Activated CD4-positive, alpha-beta T cell treated with anti-CD3 and anti-CD28 coated beads for 24 hours (primary cell): Measurements from ENCODE around the gene MTMR2.
"Not testable (repeated sequence)": the region's sequence is repeated elsewhere in the genome, so short reads cannot be mapped to it uniquely, and the experiment has no call there.

Experiments
- DNase-seq, 2 donors: peaks; one replicate each; pipeline ENCODE4 v3.0.0-alpha.2; 2020; ENCODE audit warnings: low read depth in 2 of 2

MTMR2 gene

DNA sequence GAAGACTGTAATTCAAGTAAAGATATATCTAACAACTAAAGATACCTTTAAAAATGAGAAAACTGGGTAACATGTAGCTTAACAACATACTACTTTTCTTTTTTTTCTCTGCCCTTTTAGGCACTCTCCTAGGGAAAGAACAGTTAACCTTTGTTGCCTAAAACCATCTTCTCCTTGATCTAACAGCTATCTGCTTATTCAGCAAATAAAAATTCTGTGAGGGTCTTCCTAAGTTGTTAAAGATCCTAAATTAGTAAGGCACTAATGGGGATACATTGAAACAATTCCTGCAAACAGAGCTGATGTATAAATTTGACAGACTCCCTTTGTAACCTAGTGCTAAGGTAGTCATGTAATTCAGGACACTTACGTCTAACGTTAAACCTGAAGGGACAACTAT, 39.1 kb downstream of the MTMR2 start:
- no peak for DNase-seq

GRCh38 chr11:95884376-95884775, 39.5 kb downstream of the MTMR2 start:
- DNase-seq: no peak

GRCh38 chr11:95883381-95883780, 40.5 kb downstream of the MTMR2 start:
- no peak for DNase-seq

DNA sequence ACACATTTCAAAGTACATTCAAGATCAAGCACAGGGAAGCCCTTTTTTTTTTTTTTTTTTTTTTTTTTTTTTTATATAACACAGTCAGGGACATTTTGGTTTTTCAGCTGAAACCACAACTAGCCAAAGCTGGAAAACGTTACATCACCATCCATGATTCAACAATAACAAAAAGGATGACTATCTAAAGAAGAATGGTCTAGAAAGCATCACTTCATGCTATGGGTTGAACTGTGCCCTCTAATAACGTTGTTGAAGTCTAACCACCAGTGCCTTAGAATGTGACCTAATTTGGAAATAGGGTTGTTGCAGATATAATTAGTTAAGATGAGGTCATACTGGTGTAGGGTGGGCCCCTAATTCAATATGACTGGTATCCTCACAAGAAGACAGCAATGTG, 46.6 kb downstream of the MTMR2 start:
- DNase-seq: no peak

DNA sequence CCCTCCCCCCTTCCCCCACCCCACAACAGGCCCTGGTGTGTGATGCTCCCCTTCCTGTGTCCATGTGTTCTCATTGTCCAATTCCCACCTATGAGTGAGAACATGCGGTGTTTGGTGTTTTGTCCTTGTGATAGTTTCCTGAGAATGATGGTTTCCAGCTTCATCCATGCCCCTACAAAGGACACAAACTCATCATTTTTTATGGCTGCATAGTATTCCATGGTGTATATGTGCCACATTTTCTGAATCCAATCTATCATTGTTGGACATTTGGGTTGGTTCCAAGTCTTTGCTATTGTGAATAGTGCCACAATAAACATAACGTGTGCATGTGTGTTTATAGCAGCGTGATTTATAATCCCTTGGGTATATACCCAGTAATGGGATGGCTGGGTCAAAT, 53.0 kb downstream of the MTMR2 start:
- DNase-seq: not testable (repeated sequence)

GRCh38 chr11:95867105-95867504, 56.8 kb downstream of the MTMR2 start:
- no peak for DNase-seq

GRCh38 chr11:95863486-95864140, 60.3 kb downstream of the MTMR2 start:
- no peak for DNase-seq

DNA sequence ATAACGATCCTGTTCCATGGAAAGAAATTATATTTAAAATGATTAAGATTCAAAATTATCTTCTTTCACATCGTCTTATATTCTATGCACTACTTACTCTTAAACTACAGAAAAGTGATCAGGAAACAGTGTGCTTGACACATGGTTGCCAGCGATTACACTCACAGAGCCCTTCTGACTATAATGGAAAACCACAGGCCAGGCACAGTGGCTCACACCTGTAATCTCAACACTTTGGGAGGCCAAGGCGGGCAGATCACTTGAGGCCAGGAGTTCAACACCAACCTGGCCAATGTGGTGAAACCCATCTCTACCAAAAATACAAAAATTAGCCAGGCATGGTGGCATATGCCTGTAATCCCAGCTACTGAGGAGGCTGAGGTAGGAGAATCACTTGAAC, 63.9 kb downstream of the MTMR2 start:
- DNase-seq: not testable (repeated sequence)

DNA sequence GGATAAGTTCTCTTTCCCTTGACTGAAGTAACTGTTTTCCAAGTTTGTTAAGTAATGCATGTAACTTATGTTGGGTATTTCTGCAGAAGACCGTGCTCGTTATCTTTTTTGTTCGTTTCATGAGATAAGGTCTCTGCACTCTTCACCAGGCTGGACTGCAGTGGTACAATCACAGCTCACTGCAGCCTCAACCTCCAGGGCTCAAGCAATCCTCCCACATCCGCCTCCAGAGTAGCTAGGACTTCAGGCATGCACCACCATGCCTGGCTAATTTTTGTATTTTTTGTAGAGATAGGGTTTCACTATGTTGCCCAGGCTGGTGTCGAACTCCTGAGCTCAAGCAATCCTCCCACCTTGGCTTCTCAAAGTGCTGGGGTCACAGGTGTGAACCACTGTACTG, 69.5 kb downstream of the MTMR2 start:
- DNase-seq: not testable (repeated sequence)

- no peak for DNase-seq
These were observed 70.0 kb downstream of the MTMR2 start for GRCh38 chr11:95853862-95854261.

DNA sequence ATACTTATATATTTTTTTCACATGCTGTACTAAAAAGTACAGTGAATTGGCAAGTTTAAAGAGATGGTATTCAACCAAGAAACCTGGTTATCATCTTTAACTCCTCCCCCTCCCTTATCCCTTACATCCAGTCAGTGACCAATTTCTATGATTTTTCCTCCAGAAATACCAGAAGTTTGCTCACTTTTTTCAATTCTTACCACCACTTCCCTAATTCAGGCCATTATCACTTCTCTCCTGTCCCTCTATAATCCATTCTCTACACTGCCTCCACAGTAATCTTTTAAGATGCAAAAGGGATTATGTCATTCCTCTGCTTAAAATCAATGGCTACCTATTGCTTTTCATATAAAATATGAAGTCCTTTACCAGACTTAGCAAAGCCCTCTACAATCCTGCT, 70.8 kb downstream of the MTMR2 start:
- DNase-seq: no peak

DNA sequence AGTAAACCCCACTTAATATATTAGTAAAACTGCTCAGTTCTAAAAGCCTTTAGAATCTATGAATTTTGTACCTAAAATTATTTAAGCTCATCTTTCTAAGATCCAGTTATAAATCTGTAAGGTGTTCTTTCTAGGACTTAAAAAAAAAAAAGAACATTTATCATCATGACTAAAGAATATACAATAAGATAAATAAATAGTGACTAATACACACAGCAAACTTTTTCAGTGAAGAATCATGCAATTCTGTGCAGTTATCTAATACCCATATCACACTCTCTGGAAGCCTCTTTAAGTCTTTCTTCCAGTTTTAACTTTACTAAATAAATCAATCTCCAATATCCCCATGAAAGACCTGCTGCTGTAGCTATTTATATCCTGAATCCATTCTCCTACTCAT, 73.8 kb downstream of the MTMR2 start:
- no peak for DNase-seq

DNA sequence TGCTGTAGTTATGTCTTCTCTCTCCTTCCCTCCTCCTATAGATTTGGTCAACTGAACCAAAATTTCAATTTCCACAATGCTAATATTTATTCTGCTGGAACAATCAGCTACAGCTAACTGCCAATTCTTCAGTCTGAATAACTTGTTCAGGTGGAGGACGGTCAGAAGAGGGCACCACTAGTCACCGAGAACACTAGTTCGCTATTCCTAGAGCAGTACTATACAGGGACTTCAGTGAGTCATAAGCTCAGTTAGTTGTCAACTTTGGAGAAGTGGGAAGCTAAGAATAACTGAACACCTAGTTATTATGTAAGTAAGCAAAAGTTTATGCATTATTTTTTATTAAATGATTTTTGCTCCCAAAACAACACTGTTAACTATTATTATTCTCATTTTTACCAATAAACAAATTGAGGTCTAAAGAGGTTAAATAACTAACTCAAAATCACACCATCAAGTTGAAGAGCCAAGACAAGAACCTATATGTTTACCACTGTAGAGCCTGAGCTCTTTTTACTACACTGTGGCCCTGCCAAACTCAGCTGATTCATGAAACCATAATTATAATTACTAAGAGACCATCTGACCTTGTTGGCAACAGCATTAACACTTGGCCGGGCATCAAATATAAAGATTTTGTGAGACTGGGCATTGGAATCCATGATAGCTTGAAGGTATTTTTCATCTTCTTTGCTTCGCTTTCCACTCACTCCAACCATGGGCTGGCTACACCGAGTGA, 74.7 kb downstream of the MTMR2 start:
- peak in 1 of 2 donors; percentile 9 for DNase-seq

DNA sequence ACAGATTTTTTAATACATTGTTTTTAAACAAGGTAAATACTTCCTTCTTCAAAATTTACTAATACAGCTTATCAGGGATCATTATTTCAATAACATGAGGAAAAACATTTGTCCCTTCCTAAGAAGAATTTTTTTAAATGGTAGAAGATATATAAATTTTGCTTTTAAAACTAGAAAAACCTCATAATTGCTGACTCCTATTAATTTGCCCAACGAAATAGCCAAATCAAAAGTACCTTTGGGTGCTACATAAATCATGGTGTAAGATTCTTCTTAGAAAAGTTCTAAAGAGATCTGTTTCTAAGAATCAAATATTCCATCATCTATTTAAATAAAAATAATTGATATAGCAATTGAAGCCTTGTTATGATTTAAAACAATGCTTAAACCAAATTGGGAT, 78.7 kb downstream of the MTMR2 start:
- DNase-seq: no peak

DNA sequence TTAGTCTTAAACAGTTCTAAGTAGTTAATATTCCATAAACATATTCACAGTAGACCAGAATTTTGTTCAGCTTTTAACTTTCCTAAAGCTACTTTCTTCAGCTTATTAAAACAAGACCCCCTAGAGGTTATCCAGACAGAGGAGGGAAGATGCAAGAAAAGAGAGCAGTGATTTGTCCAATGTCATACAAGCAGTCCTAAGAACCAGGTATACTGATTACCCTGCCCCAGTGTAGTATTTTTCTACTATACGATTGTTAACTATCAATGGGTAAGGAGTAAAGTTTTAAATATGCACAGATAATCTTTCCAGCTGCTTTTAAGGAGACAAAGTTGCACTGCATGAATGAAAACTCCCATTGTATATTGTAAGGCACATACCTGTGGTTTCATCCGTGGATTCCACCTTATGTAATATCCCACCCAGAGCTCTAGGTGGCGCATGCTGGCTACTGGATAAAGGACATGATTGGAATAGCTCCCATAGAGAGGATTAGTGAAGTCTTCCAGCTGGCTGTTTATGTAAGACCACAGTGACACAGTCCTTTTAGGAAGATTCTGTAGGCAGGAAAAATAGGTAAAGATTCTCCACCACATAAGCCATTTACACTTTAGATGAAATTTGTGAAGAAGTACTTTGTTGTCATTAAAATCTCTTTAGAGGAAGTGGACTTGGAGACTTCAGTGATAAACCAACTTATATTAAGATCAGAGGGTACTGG, 88.0 kb downstream of the MTMR2 start:
- peak; percentile 18 to 36 for DNase-seq

- DNase-seq: no peak
These were observed 88.6 kb downstream of the MTMR2 start for GRCh38 chr11:95835351-95835750.

- no peak for DNase-seq
These were observed 90.5 kb downstream of the MTMR2 start for GRCh38 chr11:95833378-95833777.

- no peak for DNase-seq
These were observed 91.1 kb downstream of the MTMR2 start for GRCh38 chr11:95832763-95833162.

DNA sequence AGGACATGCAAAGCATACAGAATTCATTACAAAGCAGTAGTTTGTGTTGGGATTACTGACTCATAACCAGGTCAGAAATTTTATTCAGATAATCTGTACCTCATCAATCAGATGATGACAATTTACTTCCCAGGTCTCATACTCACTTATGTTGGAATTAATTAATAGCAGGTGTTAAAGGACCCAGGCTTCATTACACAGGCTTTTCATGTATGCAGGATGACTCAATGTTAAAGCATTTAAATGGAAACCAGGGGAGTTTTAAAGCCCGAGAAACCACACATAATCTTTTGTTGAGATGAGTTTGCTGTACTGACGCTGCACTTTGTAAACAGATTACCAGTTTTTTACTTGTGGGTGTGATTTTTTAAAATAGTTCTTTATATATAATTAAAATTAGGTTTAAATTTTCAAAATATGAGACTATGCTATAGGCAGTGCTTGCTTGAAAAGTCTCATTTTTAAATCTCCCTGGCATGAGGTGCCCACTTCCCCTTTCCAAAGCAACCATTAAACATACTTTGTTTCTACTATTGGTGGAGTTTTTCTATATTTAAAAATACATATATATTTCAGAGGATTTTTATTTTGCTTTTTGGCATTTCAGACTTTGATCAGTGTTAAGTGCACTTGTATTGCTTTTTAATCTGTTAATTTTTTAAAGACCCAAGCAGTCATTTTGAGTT, 92.6 kb downstream of the MTMR2 start:
- no peak for DNase-seq

DNA sequence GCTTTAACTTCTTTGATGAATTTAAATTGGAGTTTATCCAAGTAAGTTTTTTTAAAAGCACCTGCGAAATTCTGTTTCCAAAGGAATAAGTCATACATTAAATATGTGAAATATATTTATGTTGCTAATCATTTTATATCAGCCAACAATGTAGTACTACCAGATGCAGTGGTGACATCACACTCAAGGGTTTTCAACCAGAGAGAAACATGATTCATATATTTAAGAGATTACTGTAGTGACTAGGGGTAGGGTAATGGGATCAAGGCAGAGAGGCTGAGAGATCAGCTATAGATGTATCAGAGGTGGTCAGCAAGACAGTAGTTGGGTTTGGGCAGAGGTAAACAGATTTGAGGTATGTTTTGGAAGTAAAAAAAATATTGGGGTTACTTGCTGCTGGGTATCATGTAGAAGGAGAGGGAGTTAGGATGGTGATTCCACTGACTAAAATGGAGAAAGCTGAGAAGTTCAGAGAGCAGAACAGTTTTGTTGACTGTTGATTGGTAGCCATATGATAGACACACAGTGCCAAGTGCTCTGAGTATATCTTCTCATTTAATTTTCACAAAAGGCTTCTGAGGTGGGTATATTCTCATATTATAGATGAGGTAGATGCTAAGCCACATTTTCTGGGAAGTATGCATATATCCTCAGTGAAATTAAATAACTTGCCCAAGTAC, 94.2 kb downstream of the MTMR2 start:
- no peak for DNase-seq

DNA sequence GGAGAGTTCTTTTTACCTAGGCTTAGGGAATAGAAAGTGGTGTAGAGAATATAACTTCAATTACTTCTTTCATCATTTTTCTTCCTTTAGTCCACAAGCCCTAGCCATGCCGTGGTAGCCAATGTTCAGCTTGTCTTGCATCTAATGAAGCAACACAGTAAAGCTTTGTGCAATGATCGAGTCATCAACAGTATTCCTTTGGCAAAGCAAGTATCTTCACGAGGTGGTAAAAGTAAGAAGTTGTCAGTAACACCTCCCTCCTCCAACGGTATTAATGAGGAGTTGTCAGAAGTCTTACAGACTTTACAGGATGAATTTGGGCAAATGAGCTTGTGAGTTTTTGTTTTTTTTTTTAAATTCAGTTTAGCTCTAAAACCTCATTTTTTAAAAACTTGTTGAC, 96.2 kb downstream of the MTMR2 start:
- DNase-seq: no peak

DNA sequence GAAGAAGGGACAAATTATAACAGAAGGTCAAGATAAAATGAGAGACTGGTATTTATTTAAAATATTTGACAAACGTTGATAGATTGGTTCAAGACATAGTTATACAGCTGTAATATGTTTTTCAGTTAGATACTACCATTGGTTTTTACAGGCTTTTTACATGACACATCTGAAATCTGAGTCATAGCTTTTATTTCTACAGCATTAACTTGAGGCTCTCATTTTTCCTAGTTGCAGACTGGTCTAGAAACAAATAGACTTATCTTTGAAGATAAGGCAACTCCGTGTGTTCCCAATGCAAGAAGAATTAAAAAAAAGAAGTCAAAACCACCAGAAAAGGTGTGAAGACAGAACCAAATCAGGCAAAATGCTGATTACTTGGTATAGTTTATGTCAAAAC, 102.3 kb downstream of the MTMR2 start:
- no peak for DNase-seq
